Peyer's patch (tissue), 4 donors: ENCODE results near the gene NRXN3.

Experiments used
- POLR2A ChIP-seq, 2 donors: fragments of 450-650 bp; IDR thresholded peaks; one replicate each; pipeline ENCODE4 v1.5.1; 2017; ENCODE audit warnings: antibody characterized with exemption in 2 of 2, mild to moderate bottlenecking in 2 of 2, moderate library complexity in 2 of 2
- TF ChIP-seq, protein P1 (sequence below), 6 experiments: fragments of 450-650 bp in 4 of 6; fragments of 200-600 bp in 2 of 6; sonication (generic) in 1 of 6; IDR thresholded peaks; one replicate each; pipeline ENCODE4 v1.5.1; 2017 to 2019; ENCODE audit warnings: antibody characterized with exemption in 6 of 6, mild to moderate bottlenecking in 3 of 6, moderate library complexity in 1 of 6

DNA sequence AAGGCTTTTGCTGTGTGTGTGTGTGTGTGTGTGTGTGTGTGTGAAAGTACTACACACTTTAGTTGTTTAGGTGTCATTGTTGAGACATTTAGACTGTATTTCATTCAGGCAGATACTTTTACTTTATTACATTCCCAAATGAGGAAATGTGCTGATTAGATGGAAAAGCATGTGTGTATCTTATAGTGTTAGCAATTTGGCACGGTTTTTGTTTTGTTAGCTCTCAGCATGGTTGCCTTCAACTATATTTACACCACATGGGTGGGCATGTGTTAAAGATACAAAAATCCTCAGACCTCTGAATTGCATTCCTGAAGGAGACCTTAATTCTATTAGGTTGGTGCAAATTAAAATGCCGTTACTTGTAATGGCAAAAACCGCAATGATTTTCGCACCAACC is 1161.7 kb downstream of the NRXN3 start:
- no peak for TF ChIP-seq POLR2A (IDR thresholded peaks at IDR 0.05)
- TF ChIP-seq, protein P1, sequence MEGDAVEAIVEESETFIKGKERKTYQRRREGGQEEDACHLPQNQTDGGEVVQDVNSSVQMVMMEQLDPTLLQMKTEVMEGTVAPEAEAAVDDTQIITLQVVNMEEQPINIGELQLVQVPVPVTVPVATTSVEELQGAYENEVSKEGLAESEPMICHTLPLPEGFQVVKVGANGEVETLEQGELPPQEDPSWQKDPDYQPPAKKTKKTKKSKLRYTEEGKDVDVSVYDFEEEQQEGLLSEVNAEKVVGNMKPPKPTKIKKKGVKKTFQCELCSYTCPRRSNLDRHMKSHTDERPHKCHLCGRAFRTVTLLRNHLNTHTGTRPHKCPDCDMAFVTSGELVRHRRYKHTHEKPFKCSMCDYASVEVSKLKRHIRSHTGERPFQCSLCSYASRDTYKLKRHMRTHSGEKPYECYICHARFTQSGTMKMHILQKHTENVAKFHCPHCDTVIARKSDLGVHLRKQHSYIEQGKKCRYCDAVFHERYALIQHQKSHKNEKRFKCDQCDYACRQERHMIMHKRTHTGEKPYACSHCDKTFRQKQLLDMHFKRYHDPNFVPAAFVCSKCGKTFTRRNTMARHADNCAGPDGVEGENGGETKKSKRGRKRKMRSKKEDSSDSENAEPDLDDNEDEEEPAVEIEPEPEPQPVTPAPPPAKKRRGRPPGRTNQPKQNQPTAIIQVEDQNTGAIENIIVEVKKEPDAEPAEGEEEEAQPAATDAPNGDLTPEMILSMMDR (IDR thresholded peaks at IDR 0.05): no peak
